CD8-positive, alpha-beta memory T cell (primary cell): ENCODE measurements around the gene PTAR1. TPM values are rescaled to one million over a fixed set of nuclear protein-coding genes. Genes with fewer than 3 reads are reported as not detected.

Experiments used
- CTCF ChIA-PET: fragments of 350-600 bp; sonication (Branson Sonifier 250); formaldehyde crosslinking; loops from one replicate; lab custom pipeline; 2021; ENCODE audit warnings: antibody characterized with exemption; lab: Charles Lee
- POLR2A ChIA-PET: fragments of 350-600 bp; sonication (Branson Sonifier 250); formaldehyde crosslinking; loops from one replicate; lab custom pipeline; 2021; ENCODE audit warnings: antibody characterized with exemption; lab: Charles Lee
- DNase-seq, 5 donors: peaks; one replicate each; pipeline versions ENCODE4 v3.0.0 to v3.0.0-alpha.2; 2020 to 2022; ENCODE audit warnings: mixed read lengths in 1 of 5
- H3K27ac ChIP-seq: one replicate; pipeline ENCODE4 v1.7.0; 2013; ENCODE audit warnings: low read depth, mild to moderate bottlenecking, low read length, moderate library complexity
- H3K27me3 ChIP-seq: 2 replicates; pipeline ENCODE4 v1.7.0; 2013; ENCODE audit warnings: low read length, mild to moderate bottlenecking; ENCODE audit not compliant: insufficient read depth, poor library complexity, severe bottlenecking
- H3K36me3 ChIP-seq: 2 replicates; pipeline ENCODE4 v1.7.0; 2013; ENCODE audit warnings: mild to moderate bottlenecking, low read length, moderate library complexity; ENCODE audit not compliant: insufficient read depth
- H3K4me1 ChIP-seq: 2 replicates; pipeline ENCODE4 v1.7.0; 2013; ENCODE audit warnings: mild to moderate bottlenecking, low read length, moderate library complexity; ENCODE audit not compliant: insufficient read depth
- H3K4me3 ChIP-seq: 2 replicates; pipeline ENCODE4 v1.7.0; 2013; ENCODE audit warnings: mild to moderate bottlenecking, low read length
- H3K9me3 ChIP-seq: 2 replicates; pipeline ENCODE4 v1.7.0; 2013; ENCODE audit warnings: mild to moderate bottlenecking, low read length
- H3K27ac Mint-ChIP-seq, 8 donors: one replicate each; pipeline ENCODE4 v1.8.0; 2020 to 2021; ENCODE audit warnings: mixed read lengths in 8 of 8, mild to moderate bottlenecking in 6 of 8, inconsistent platforms in 3 of 8, moderate library complexity in 3 of 8
- H3K27me3 Mint-ChIP-seq, 2 donors: one replicate each; pipeline ENCODE4 v1.8.0; 2020 to 2021; ENCODE audit warnings: mixed read lengths in 2 of 2, mild to moderate bottlenecking in 1 of 2, moderate library complexity in 1 of 2
- H3K36me3 Mint-ChIP-seq, 3 donors: one replicate each; pipeline ENCODE4 v1.8.0; 2020 to 2021; ENCODE audit warnings: mixed read lengths in 3 of 3, inconsistent platforms in 1 of 3, mild to moderate bottlenecking in 1 of 3
- H3K4me1 Mint-ChIP-seq, 3 donors: one replicate each; pipeline ENCODE4 v1.8.0; 2020 to 2021; ENCODE audit warnings: mixed read lengths in 3 of 3, inconsistent platforms in 1 of 3, mild to moderate bottlenecking in 1 of 3
- H3K4me3 Mint-ChIP-seq, 7 donors: one replicate each; pipeline ENCODE4 v1.8.0; 2020 to 2021; ENCODE audit warnings: mixed read lengths in 7 of 7, mild to moderate bottlenecking in 6 of 7, moderate library complexity in 4 of 7, inconsistent platforms in 2 of 7
- H3K9me3 Mint-ChIP-seq, 5 donors: one replicate each; pipeline ENCODE4 v1.8.0; 2020 to 2022; ENCODE audit warnings: mixed read lengths in 5 of 5, mild to moderate bottlenecking in 3 of 5, moderate library complexity in 2 of 5, inconsistent platforms in 1 of 5
- polyA plus RNA-seq: library from polyadenylated mRNA; unstranded; fragments of 300-500 nt; fragmentation: Illumina TruSeq; gene quantifications from one replicate; pipeline ENCODE4 v1.2.3, GENCODE V29; 2021
- total RNA-seq, 2 experiments: library from RNA; stranded (reverse); gene quantifications; one replicate each; pipeline ENCODE4 v1.2.3, GENCODE V29; 2021

PTAR1 gene
- total and polyA plus RNA-seq, 3 experiments from 2014 or later = 8.7 to 36.1 (median 36.0) TPM

- H3K27me3 Mint-ChIP-seq = no peaks in the 10 kb centered on the region
- H3K27ac Mint-ChIP-seq = no peak overlapping the region
- Histone ChIP-seq H3K9me3 (no peaks in the 10 kb centered on the region), H3K27ac (no peak overlapping the region), H3K4me3 (no peak overlapping the region), H3K4me1 (no peaks in the 10 kb centered on the region), H3K36me3 (peaks cover 8% of the 10 kb centered on the region), H3K27me3 (no peaks in the 10 kb centered on the region)
- H3K4me1 Mint-ChIP-seq = peaks cover 0 to 9% (median 0%) of the 10 kb centered on the region in 3 donors
- ChIA-PET CTCF (no interaction called here), POLR2A (no interaction called here)
- peaks cover 23 to 80% (median 35%) of the 10 kb centered on the region in 3 donors for H3K36me3 Mint-ChIP-seq
- H3K9me3 Mint-ChIP-seq = no peaks in the 10 kb centered on the region
- H3K4me3 Mint-ChIP-seq = no peak overlapping the region
- no peak for DNase-seq
Observed at GRCh38 chr9:69719367-69719766, 40.4 kb downstream of the PTAR1 start.

- H3K27ac ChIP-seq = no peak overlapping the region
- H3K36me3 ChIP-seq = peaks cover 8% of the 10 kb centered on the region
- Mint-ChIP-seq H3K4me3 (no peak overlapping the region), H3K36me3 (peaks cover 23 to 79% (median 30%) of the 10 kb centered on the region in 3 donors), H3K4me1 (peaks cover 0 to 9% (median 0%) of the 10 kb centered on the region in 3 donors), H3K9me3 (no peaks in the 10 kb centered on the region), H3K27me3 (no peaks in the 10 kb centered on the region), H3K27ac (no peak overlapping the region)
- no peaks in the 10 kb centered on the region for H3K9me3 ChIP-seq
- CTCF ChIA-PET = no interaction called here
- H3K4me3 ChIP-seq = no peak overlapping the region
- no peaks in the 10 kb centered on the region for H3K27me3 ChIP-seq
- no peak for DNase-seq
- no peaks in the 10 kb centered on the region for H3K4me1 ChIP-seq
- POLR2A ChIA-PET = no interaction called here
Observed at GRCh38 chr9:69718218-69718617, 41.6 kb downstream of the PTAR1 start.

GRCh38 chr9:69715825-69716224, 44.0 kb downstream of the PTAR1 start:
- ChIA-PET POLR2A (no interaction called here), CTCF (no interaction called here)
- Histone ChIP-seq H3K4me3 (no peak overlapping the region), H3K36me3 (peaks cover 11% of the 10 kb centered on the region), H3K9me3 (no peaks in the 10 kb centered on the region), H3K27me3 (no peaks in the 10 kb centered on the region), H3K27ac (no peak overlapping the region), H3K4me1 (no peaks in the 10 kb centered on the region)
- Mint-ChIP-seq H3K4me1 (peaks cover 0 to 3% (median 0%) of the 10 kb centered on the region in 3 donors), H3K27ac (no peak overlapping the region), H3K9me3 (no peaks in the 10 kb centered on the region), H3K36me3 (peaks cover 13 to 75% (median 24%) of the 10 kb centered on the region in 3 donors), H3K4me3 (no peak overlapping the region), H3K27me3 (no peaks in the 10 kb centered on the region)
- DNase-seq = no peak

- Mint-ChIP-seq H3K36me3 (peaks cover 9 to 71% (median 23%) of the 10 kb centered on the region in 3 donors), H3K27ac (no peak overlapping the region), H3K4me3 (no peak overlapping the region), H3K27me3 (no peaks in the 10 kb centered on the region), H3K9me3 (no peaks in the 10 kb centered on the region), H3K4me1 (no peaks in the 10 kb centered on the region)
- no peak for DNase-seq
- Histone ChIP-seq H3K27ac (no peak overlapping the region), H3K4me1 (no peaks in the 10 kb centered on the region), H3K9me3 (no peaks in the 10 kb centered on the region), H3K27me3 (no peaks in the 10 kb centered on the region), H3K36me3 (peaks cover 11% of the 10 kb centered on the region), H3K4me3 (no peak overlapping the region)
- CTCF ChIA-PET = no interaction called here
- POLR2A ChIA-PET = no interaction called here
Observed at GRCh38 chr9:69715096-69715495, 44.7 kb downstream of the PTAR1 start.

GRCh38 chr9:69697475-69697874, 62.3 kb downstream of the PTAR1 start:
- Mint-ChIP-seq H3K27ac (no peak overlapping the region), H3K27me3 (peaks cover 3 to 28% of the 10 kb centered on the region in 2 donors), H3K36me3 (peaks cover 0 to 14% (median 0%) of the 10 kb centered on the region in 3 donors), H3K9me3 (peaks cover 33 to 52% (median 44%) of the 10 kb centered on the region in 5 donors), H3K4me3 (no peak overlapping the region), H3K4me1 (no peaks in the 10 kb centered on the region)
- H3K27ac ChIP-seq = no peak overlapping the region
- DNase-seq = no peak
- H3K27me3 ChIP-seq = no peaks in the 10 kb centered on the region
- H3K4me1 ChIP-seq = no peaks in the 10 kb centered on the region
- ChIA-PET CTCF (no interaction called here), POLR2A (no interaction called here)
- no peaks in the 10 kb centered on the region for H3K36me3 ChIP-seq
- H3K4me3 ChIP-seq = no peak overlapping the region
- H3K9me3 ChIP-seq = peaks cover 17% of the 10 kb centered on the region

GRCh38 chr9:69696802-69697201, 63.0 kb downstream of the PTAR1 start:
- no peak overlapping the region for H3K27ac Mint-ChIP-seq
- H3K36me3 Mint-ChIP-seq = peaks cover 0 to 14% (median 0%) of the 10 kb centered on the region in 3 donors
- peaks cover 17% of the 10 kb centered on the region for H3K9me3 ChIP-seq
- H3K36me3 ChIP-seq = no peaks in the 10 kb centered on the region
- H3K27me3 Mint-ChIP-seq = peaks cover 6 to 34% of the 10 kb centered on the region in 2 donors
- peaks cover 30 to 47% (median 41%) of the 10 kb centered on the region in 5 donors for H3K9me3 Mint-ChIP-seq
- H3K27ac ChIP-seq = no peak overlapping the region
- no peak for DNase-seq
- no peaks in the 10 kb centered on the region for H3K4me1 ChIP-seq
- no peak overlapping the region for H3K4me3 ChIP-seq
- POLR2A ChIA-PET = no interaction called here
- no peaks in the 10 kb centered on the region for H3K27me3 ChIP-seq
- CTCF ChIA-PET = no interaction called here
- H3K4me1 Mint-ChIP-seq = no peaks in the 10 kb centered on the region
- H3K4me3 Mint-ChIP-seq = no peak overlapping the region

GRCh38 chr9:69689991-69690538, 69.7 kb downstream of the PTAR1 start:
- Mint-ChIP-seq H3K27me3 (peaks cover 5 to 41% of the 10 kb centered on the region in 2 donors), H3K4me1 (no peaks in the 10 kb centered on the region), H3K9me3 (peaks cover 3 to 13% (median 5%) of the 10 kb centered on the region in 5 donors), H3K36me3 (no peaks in the 10 kb centered on the region), H3K27ac (no peak overlapping the region), H3K4me3 (no peak overlapping the region)
- Histone ChIP-seq H3K36me3 (no peaks in the 10 kb centered on the region), H3K4me1 (no peaks in the 10 kb centered on the region), H3K27me3 (no peaks in the 10 kb centered on the region), H3K27ac (no peak overlapping the region), H3K4me3 (no peak overlapping the region), H3K9me3 (peaks cover 4% of the 10 kb centered on the region)
- no peak for DNase-seq
- ChIA-PET CTCF (no interaction called here), POLR2A (no interaction called here)

GRCh38 chr9:69683927-69684326, 75.9 kb downstream of the PTAR1 start:
- ChIA-PET POLR2A (no interaction called here), CTCF (no interaction called here)
- no peak for DNase-seq
- Mint-ChIP-seq H3K27me3 (peaks cover 4 to 19% of the 10 kb centered on the region in 2 donors), H3K4me1 (no peaks in the 10 kb centered on the region), H3K9me3 (no peaks in the 10 kb centered on the region), H3K27ac (no peak overlapping the region), H3K36me3 (no peaks in the 10 kb centered on the region), H3K4me3 (no peak overlapping the region)
- Histone ChIP-seq H3K27me3 (no peaks in the 10 kb centered on the region), H3K27ac (no peak overlapping the region), H3K9me3 (no peaks in the 10 kb centered on the region), H3K36me3 (no peaks in the 10 kb centered on the region), H3K4me3 (no peak overlapping the region), H3K4me1 (no peaks in the 10 kb centered on the region)
